C4-2B (cell line): ENCODE data around the gene TUBA3D.
"Not testable (repeated sequence)": the region's sequence is repeated elsewhere in the genome, so short reads cannot be mapped to it uniquely, and the experiment has no call there.

ENCODE experiments used
- H3K27ac ChIP-seq: fragments of 450-650 bp; 2 replicates; pipeline ENCODE4 v1.5.1; 2017

The TUBA3D gene

DNA sequence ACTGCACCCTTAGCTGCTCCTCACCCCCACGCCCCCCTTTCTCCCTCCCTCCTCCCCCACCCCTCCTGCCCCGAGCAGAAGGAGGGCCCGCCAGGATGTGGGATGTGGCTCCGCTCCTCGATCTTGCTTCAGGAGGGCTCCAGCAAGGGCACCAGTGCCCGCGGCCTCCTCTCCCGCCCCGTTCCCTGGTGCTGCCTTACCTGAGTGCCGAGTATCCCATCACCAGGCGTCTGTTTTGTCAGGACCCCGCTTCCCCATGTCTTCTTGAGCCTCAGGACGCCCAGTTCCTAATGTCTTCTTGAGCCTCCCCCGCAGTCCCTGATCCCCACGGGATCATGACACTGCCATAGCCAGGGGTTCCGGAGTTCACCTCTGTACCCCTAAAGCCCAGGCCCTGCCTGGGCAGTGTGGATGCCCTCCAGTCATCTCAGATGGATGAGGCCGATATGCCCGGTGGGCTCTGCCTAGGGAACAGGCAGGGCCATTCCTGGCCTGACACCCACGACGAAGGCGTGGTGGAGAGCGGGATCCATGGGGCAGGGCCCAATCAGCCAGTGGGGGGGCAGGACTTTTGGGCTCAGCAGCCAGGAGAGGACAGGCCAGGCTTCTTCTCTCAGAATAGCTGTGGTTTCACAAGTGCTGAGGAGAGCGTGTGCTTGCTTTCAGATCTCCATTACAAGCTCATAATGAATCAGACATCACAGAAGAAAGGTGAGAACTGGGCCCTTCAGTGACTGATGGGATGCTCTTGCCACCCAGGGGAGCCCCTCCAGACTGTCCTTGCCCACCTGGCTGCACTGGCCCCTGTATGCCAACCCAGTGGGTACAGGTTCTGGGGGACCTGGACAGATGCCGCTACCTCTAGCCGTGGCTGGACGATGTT, 53.3 kb downstream of the TUBA3D start:
- not testable (repeated sequence) for H3K27ac ChIP-seq

DNA sequence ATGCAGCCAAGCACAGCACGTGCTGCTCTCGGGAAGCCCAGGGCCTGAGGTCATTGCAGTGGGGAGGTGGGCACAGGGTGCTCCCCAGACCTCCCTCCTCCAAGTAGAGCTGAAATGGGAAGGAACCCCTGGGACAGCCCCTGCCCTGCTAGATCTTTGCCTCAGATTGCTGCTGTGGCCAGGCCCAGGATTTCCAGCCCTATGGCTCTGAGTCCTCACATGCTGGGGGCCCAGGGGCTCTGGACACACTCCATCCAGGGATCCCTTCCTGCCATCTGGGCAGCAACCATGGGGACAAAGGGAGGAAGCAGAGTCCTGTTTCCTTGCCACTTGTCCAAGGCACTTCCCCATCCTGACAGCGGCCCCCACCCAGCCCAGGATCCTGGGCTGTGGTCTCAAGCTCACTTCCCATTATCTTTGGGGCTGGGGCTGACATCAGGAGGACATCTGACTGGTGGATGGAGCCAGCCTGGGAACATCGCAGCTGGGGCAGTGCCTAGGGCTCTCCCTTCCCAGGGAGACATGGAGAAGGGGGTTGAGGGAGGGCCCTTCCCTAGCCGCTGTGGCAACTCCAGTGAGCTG, 54.0 kb downstream of the TUBA3D start:
- not testable (repeated sequence) for H3K27ac ChIP-seq

DNA sequence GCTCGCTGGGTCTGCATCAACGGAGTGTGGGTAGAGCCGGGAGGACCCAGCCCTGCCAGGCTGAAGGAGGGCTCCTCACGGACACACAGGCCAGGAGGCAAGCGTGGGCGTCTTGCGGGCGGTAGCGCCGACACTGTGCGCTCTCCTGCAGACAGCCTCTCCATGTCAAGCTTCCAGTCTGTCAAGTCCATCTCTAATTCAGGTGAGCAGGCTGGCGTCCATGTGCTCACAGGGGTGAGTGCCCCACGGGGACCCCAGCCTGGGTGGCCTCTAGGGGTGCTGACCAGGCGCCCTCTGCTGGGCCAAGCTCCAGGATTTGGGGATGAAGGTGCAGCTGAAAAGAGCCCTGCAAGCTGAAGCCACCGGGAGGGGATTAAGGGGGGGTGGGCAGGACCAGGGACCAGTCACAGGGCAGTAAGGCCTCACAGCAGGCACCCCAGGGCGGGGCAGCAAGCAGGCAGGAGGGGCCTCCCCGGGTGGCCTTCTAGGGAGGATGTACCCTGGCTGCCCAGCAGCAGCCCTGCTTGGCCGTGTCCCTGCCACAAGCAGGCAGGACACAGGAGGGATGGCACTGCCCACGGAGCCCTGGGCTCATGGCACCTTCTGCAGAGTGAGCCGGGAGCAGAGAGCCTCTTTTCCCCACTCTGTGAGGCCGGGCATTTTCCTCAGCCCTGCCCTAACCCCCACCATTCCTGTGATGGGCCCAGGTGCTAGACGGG, 54.9 kb downstream of the TUBA3D start:
- H3K27ac ChIP-seq, result not testable (repeated sequence)

DNA sequence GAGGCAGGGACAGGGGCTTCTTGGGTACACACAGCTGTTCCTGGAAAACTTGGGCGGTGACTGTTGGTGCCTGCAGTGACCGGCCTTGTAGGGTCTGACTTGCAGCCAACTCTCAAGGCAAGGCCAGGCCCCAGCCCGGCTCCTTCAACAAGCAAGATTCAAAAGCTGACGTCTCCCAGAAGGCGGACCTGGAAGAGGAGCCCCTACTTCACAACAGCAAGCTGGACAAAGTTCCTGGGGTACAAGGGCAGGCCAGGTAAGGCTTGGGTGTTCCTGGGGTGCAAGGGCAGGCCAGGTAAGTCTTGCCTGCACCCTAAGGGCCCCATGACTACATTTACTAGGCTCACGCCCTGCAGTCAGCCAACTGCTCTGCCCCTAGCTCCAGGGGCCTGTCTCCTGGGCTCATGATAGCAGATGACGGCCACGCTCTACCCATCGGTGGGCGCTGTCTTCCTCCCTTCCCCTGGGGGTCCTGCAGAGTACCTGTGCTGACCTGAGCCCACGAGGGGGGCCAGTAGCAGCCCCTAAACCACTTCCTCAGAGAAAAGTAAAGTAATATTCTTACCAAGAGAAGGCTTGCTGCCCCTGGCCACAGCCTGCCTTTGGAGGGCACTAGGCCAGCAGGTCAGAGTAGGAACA, 55.7 kb downstream of the TUBA3D start:
- not testable (repeated sequence) for H3K27ac ChIP-seq
